Osteocyte (in vitro differentiated cells): ENCODE results near the gene SPAG7. TPM values are rescaled to one million over a fixed set of nuclear protein-coding genes. Genes with fewer than 3 reads are reported as not detected.

Experiments used
- DNase-seq: peaks from one replicate; pipeline ENCODE4 v3.0.0; 2021; ENCODE audit warnings: mixed read lengths; ENCODE audit not compliant: unreplicated experiment; ENCODE audit errors: extremely low spot score
- H3K27ac Mint-ChIP-seq: one replicate; pipeline ENCODE4 v1.8.0; 2021; ENCODE audit warnings: mild to moderate bottlenecking, mixed read lengths; ENCODE audit not compliant: unreplicated experiment
- H3K27me3 Mint-ChIP-seq: one replicate; pipeline ENCODE4 v1.8.0; 2021; ENCODE audit warnings: mixed read lengths; ENCODE audit not compliant: unreplicated experiment
- H3K36me3 Mint-ChIP-seq: one replicate; pipeline ENCODE4 v1.8.0; 2021; ENCODE audit warnings: mixed read lengths; ENCODE audit not compliant: unreplicated experiment
- H3K4me1 Mint-ChIP-seq: one replicate; pipeline ENCODE4 v1.8.0; 2021; ENCODE audit warnings: mixed read lengths; ENCODE audit not compliant: unreplicated experiment
- H3K4me3 Mint-ChIP-seq: one replicate; pipeline ENCODE4 v1.8.0; 2021; ENCODE audit warnings: mild to moderate bottlenecking, moderate library complexity, mixed read lengths; ENCODE audit not compliant: unreplicated experiment
- H3K9me3 Mint-ChIP-seq: one replicate; pipeline ENCODE4 v1.8.0; 2021; ENCODE audit warnings: mixed read lengths; ENCODE audit not compliant: unreplicated experiment
- CTCF ChIP-seq: fragments of 200-600 bp; sonication (generic); IDR thresholded peaks from 2 replicates; pipeline ENCODE4 v1.5.0; 2021; ENCODE audit warnings: antibody characterized with exemption, mild to moderate bottlenecking, moderate library complexity
- microRNA-seq: library from miRNA; unstranded; fragments of <30 nt; microRNA quantifications from one replicate; pipeline ENCODE4 v1.1.0, GENCODE V29; 2020; ENCODE audit not compliant: unreplicated experiment
- total RNA-seq: library from RNA; stranded (reverse); gene quantifications from 2 replicates; pipeline ENCODE4 v1.2.1, GENCODE V29; 2021

The SPAG7 gene
- total RNA-seq, 1 donor from 2014 or later: 92.9 TPM

- DNase-seq: no peak
- H3K9me3 Mint-ChIP-seq: no peaks in the 10 kb centered on the region
- H3K4me1 Mint-ChIP-seq: peaks cover 2% of the 10 kb centered on the region
- H3K27ac Mint-ChIP-seq: no peak overlapping the region
- no peak for TF ChIP-seq CTCF
- H3K27me3 Mint-ChIP-seq: peaks cover 2% of the 10 kb centered on the region
- no peak overlapping the region for H3K4me3 Mint-ChIP-seq
- H3K36me3 Mint-ChIP-seq: no peaks in the 10 kb centered on the region
Observed at GRCh38 chr17:4913994-4914393, 53.6 kb downstream of the SPAG7 start.

Small RNA genes within 50 kb of the gene (microRNA-seq; reads per million reads assigned to microRNA genes)
- gene MIR6864 (not detected), gene MIR6865 (not detected)

Other genes starting within 250 kb of the SPAG7 start
- gene MED11, start 236.4 kb downstream of the SPAG7 start, total RNA-seq: 15.3 and 19.4 TPM in 2 replicates
- 0.55 and 0.99 TPM in 2 replicates for gene ZMYND15, start 228.0 kb downstream of the SPAG7 start, total RNA-seq
- 11.0 and 12.8 TPM in 2 replicates for gene CXCL16, start 227.9 kb downstream of the SPAG7 start, total RNA-seq
- gene TM4SF5, start 195.9 kb downstream of the SPAG7 start, total RNA-seq: not detected in 2 replicates
- gene VMO1, start 181.5 kb downstream of the SPAG7 start, total RNA-seq: 1.9 and 2.4 TPM in 2 replicates
- not detected in 2 replicates for gene GLTPD2, start 178.9 kb downstream of the SPAG7 start, total RNA-seq
- 119 TPM in 2 replicates for gene PSMB6, start 171.7 kb downstream of the SPAG7 start, total RNA-seq
- gene PLD2, start 160.7 kb downstream of the SPAG7 start, total RNA-seq: 49.3 and 52.2 TPM in 2 replicates
- 93.2 and 93.3 TPM in 2 replicates for gene MINK1, start 134.5 kb downstream of the SPAG7 start, total RNA-seq
- gene C17orf107, start 68.3 kb downstream of the SPAG7 start, total RNA-seq: 0.78 and 1.3 TPM in 2 replicates
- gene CHRNE, start 64.7 kb downstream of the SPAG7 start, total RNA-seq: 0.27 TPM in 1 of 2 replicates, not detected in the other
- not detected in 2 replicates for gene GP1BA, start 35.5 kb downstream of the SPAG7 start, total RNA-seq
- gene SLC25A11, start 27.8 kb downstream of the SPAG7 start, total RNA-seq: 59.6 and 60.6 TPM in 2 replicates
- 105 and 115 TPM in 2 replicates for gene RNF167, start 27.5 kb downstream of the SPAG7 start, total RNA-seq
- 509 and 514 TPM in 2 replicates for gene PFN1, start 19.3 kb downstream of the SPAG7 start, total RNA-seq
- gene ENO3, start 16.7 kb downstream of the SPAG7 start, total RNA-seq: 9.4 and 9.5 TPM in 2 replicates
- 69.4 and 83.5 TPM in 2 replicates for gene CAMTA2, start 19.9 kb upstream of the SPAG7 start, total RNA-seq
- gene INCA1, start 29.7 kb upstream of the SPAG7 start, total RNA-seq: 0.89 and 1.8 TPM in 2 replicates
- 123 and 127 TPM in 2 replicates for gene KIF1C, start 30.1 kb upstream of the SPAG7 start, total RNA-seq
- not detected in 2 replicates for gene SLC52A1, start 67.6 kb upstream of the SPAG7 start, total RNA-seq
- gene ZFP3, start 110.7 kb upstream of the SPAG7 start, total RNA-seq: 0.78 and 0.86 TPM in 2 replicates
- gene ZNF232, start 144.1 kb upstream of the SPAG7 start, total RNA-seq: 7.9 and 8.5 TPM in 2 replicates
- 0.13 and 0.16 TPM in 2 replicates for gene USP6, start 148.2 kb upstream of the SPAG7 start, total RNA-seq
- gene ZNF594, start 224.1 kb upstream of the SPAG7 start, total RNA-seq: 9.2 and 10.4 TPM in 2 replicates